Calu3 (cell line): ENCODE measurements around the gene WDR7. TPM values are rescaled to one million over a fixed set of nuclear protein-coding genes. Genes with fewer than 3 reads are reported as not detected.

Experiments used
- BruUV-seq: library from RNA; stranded (reverse); fragments of 400-500 nt; replicated peaks from 2 replicates; lab custom pipeline; 2021; lab: Mats Ljungman, UMichigan
- CTCF ChIA-PET: fragments of 300-600 bp; sonication (Branson Sonifier 250); formaldehyde crosslinking; loops from one replicate; lab custom pipeline; 2022; ENCODE audit warnings: antibody characterized with exemption; lab: Charles Lee
- DNase-seq: peaks from one replicate; pipeline ENCODE4 v3.0.0; 2022
- H3K27ac Mint-ChIP-seq: one replicate; pipeline ENCODE4 v1.8.0; 2022; ENCODE audit warnings: mixed read lengths; ENCODE audit not compliant: unreplicated experiment
- H3K27me3 Mint-ChIP-seq: one replicate; pipeline ENCODE4 v1.8.0; 2022; ENCODE audit warnings: mixed read lengths; ENCODE audit not compliant: unreplicated experiment
- H3K36me3 Mint-ChIP-seq: one replicate; pipeline ENCODE4 v1.8.0; 2022; ENCODE audit warnings: mild to moderate bottlenecking, moderate library complexity, mixed read lengths; ENCODE audit not compliant: insufficient read depth, unreplicated experiment
- H3K4me1 Mint-ChIP-seq: one replicate; pipeline ENCODE4 v1.8.0; 2022; ENCODE audit warnings: mild to moderate bottlenecking, low read depth, mixed read lengths; ENCODE audit not compliant: unreplicated experiment
- H3K4me3 Mint-ChIP-seq: one replicate; pipeline ENCODE4 v1.8.0; 2022; ENCODE audit warnings: mild to moderate bottlenecking, low read depth, moderate library complexity, mixed read lengths; ENCODE audit not compliant: unreplicated experiment
- H3K9me3 Mint-ChIP-seq: one replicate; pipeline ENCODE4 v1.8.0; 2022; ENCODE audit warnings: low read depth, mixed read lengths; ENCODE audit not compliant: unreplicated experiment
- CTCF ChIP-seq: fragments of 200-600 bp; IDR thresholded peaks from one replicate; pipeline ENCODE4 v1.8.0; 2022; ENCODE audit warnings: antibody characterized with exemption; ENCODE audit not compliant: unreplicated experiment
- intact Hi-C: fragments of 100-400 bp; cut with micrococcal nuclease; formaldehyde crosslinking; loops from one replicate; pipeline ENCODE4 v1.10.0; 2022; ENCODE audit not compliant: unreplicated experiment
- total RNA-seq: library from RNA; stranded (reverse); gene quantifications from 2 replicates; pipeline ENCODE4 v1.2.3, GENCODE V29; 2022

WDR7 gene
- total RNA-seq, 1 experiment from 2014 or later, result 16.2 TPM

GRCh38 chr18:56973487-56973886 lies 322.3 kb downstream of the WDR7 start:
- intact Hi-C loops, result no loop called here
- Mint-ChIP-seq H3K27me3 (no peaks in the 10 kb centered on the region), H3K9me3 (no peaks in the 10 kb centered on the region), H3K4me1 (no peaks in the 10 kb centered on the region), H3K4me3 (no peak overlapping the region), H3K36me3 (peaks cover 3% of the 10 kb centered on the region), H3K27ac (no peak overlapping the region)
- DNase-seq, result no peak
- no peak for TF ChIP-seq CTCF
- BruUV-seq, result no TSS peak
- CTCF ChIA-PET, result interaction anchor here (0.6 kb wide), 1 partner anchor 818 kb away, joined by 3 read pairs; no protein-coding TSS in a partner anchor

GRCh38 chr18:56974141-56974540 lies 323.0 kb downstream of the WDR7 start:
- DNase-seq, result no peak
- Mint-ChIP-seq H3K36me3 (peaks cover 3% of the 10 kb centered on the region), H3K4me3 (no peak overlapping the region), H3K27me3 (no peaks in the 10 kb centered on the region), H3K4me1 (no peaks in the 10 kb centered on the region), H3K9me3 (no peaks in the 10 kb centered on the region), H3K27ac (no peak overlapping the region)
- BruUV-seq, result no TSS peak
- CTCF ChIA-PET, result no interaction called here
- intact Hi-C loops, result no loop called here
- no peak for TF ChIP-seq CTCF

GRCh38 chr18:56975276-56975675 lies 324.1 kb downstream of the WDR7 start:
- Mint-ChIP-seq H3K27ac (no peak overlapping the region), H3K4me3 (no peak overlapping the region), H3K4me1 (no peaks in the 10 kb centered on the region), H3K36me3 (peaks cover 3% of the 10 kb centered on the region), H3K27me3 (no peaks in the 10 kb centered on the region), H3K9me3 (no peaks in the 10 kb centered on the region)
- no TSS peak for BruUV-seq
- intact Hi-C loops, result no loop called here
- CTCF ChIA-PET, result no interaction called here
- no peak for TF ChIP-seq CTCF
- no peak for DNase-seq

- H3K27me3 Mint-ChIP-seq, result no peaks in the 10 kb centered on the region
- BruUV-seq, result no TSS peak
- no peak overlapping the region for H3K27ac Mint-ChIP-seq
- no peak overlapping the region for H3K4me3 Mint-ChIP-seq
- intact Hi-C loops, result no loop called here
- no peaks in the 10 kb centered on the region for H3K9me3 Mint-ChIP-seq
- H3K4me1 Mint-ChIP-seq, result peaks cover 10% of the 10 kb centered on the region
- H3K36me3 Mint-ChIP-seq, result peaks cover 3% of the 10 kb centered on the region
- no peak for TF ChIP-seq CTCF
- DNase-seq, result no peak
- CTCF ChIA-PET, result interaction anchor here (0.8 kb wide), 1 partner anchor 155 kb away, joined by 3 read pairs; no protein-coding TSS in a partner anchor
Measured at GRCh38 chr18:56977309-56977708, 326.1 kb downstream of the WDR7 start.
